ENCODE measurements around the gene EHBP1L1.
A peak's percentile ranks its signal among the peaks of the same experiment; 100 is the strongest.

EHBP1L1 gene

GRCh38 chr11:65599216-65599954 lies 23.5 kb downstream of the EHBP1L1 start:
- Histone ChIP-seq H3K18ac (ENCODE audit: low read length) (no peak overlapping the region), H3K79me1 (ENCODE audit: low read length) (no peaks in the 10 kb centered on the region), H2BK120ac (ENCODE audit: insufficient read depth, low read length, poor library complexity) (no peak overlapping the region), H3K4ac (ENCODE audit: low read depth, low read length) (no peak overlapping the region), H2BK5ac (ENCODE audit: low read depth, low read length, poor library complexity) (no peak overlapping the region), H3K27me3 (ENCODE audit: insufficient read depth, low read length) (no peaks in the 10 kb centered on the region), H3K79me2 (ENCODE audit: control insufficient read depth, insufficient read depth, low read length, poor library complexity) (no peaks in the 10 kb centered on the region), H3K4me2 (ENCODE audit: low read length) (no peak overlapping the region), H4K8ac (ENCODE audit: low read depth, low read length) (no peak overlapping the region), H3K23ac (ENCODE audit: low read length) (no peak overlapping the region), H3K4me3 (ENCODE audit: low read depth, low read length) (no peak overlapping the region), H2AK5ac (ENCODE audit: low read length) (no peak overlapping the region), H3K4me1 (ENCODE audit: control insufficient read depth in 1 of 2, insufficient read depth in 2 of 2, low read length in 2 of 2) (no peaks in the 10 kb centered on the region), H3K36me3 (ENCODE audit: control insufficient read depth in 1 of 2, insufficient read depth in 2 of 2, low read length in 2 of 2) (peaks cover 37% of the 10 kb centered on the region in 2 experiments), H3K27ac (ENCODE audit: low read depth, low read length) (no peak overlapping the region), H2AFZ (ENCODE audit: insufficient read depth, low read length, poor library complexity) (no peak overlapping the region), H2BK12ac (ENCODE audit: low read length) (no peak overlapping the region), H3K9me3 (ENCODE audit: insufficient read depth, low read depth, low read length) (peaks cover 5% of the 10 kb centered on the region), H4K91ac (ENCODE audit: low read depth, low read length) (no peak overlapping the region), H3K9ac (ENCODE audit: low read length) (no peak overlapping the region), H3K14ac (ENCODE audit: low read length) (no peak overlapping the region), H4K12ac (ENCODE audit: low read depth, low read length) (no peak overlapping the region)
- DNase-seq: no peak
- no CpG with 5 or more reads among the region's 49 CpGs for WGBS (ENCODE audit: extremely low coverage, insufficient coverage, insufficient read length)

- no CpG with 5 or more reads among the region's 6 CpGs for WGBS (ENCODE audit: extremely low coverage, insufficient coverage, insufficient read length)
- Histone ChIP-seq H3K4me1 (ENCODE audit: control insufficient read depth in 1 of 2, insufficient read depth in 2 of 2, low read length in 2 of 2) (no peaks in the 10 kb centered on the region), H3K9ac (ENCODE audit: low read length) (no peak overlapping the region)
Observed at GRCh38 chr11:65599955-65600246, 24.0 kb downstream of the EHBP1L1 start.

GRCh38 chr11:65604258-65604657 lies 28.4 kb downstream of the EHBP1L1 start:
- Histone ChIP-seq H3K18ac (ENCODE audit: low read length) (no peak overlapping the region), H4K12ac (ENCODE audit: low read depth, low read length) (no peak overlapping the region), H4K8ac (ENCODE audit: low read depth, low read length) (no peak overlapping the region), H3K4me1 (ENCODE audit: control insufficient read depth in 1 of 2, insufficient read depth in 2 of 2, low read length in 2 of 2) (peaks cover 9 to 11% of the 10 kb centered on the region in 2 experiments), H3K27ac (ENCODE audit: low read depth, low read length) (no peak overlapping the region), H4K91ac (ENCODE audit: low read depth, low read length) (no peak overlapping the region), H3K27me3 (ENCODE audit: insufficient read depth, low read length) (no peaks in the 10 kb centered on the region), H3K4me2 (ENCODE audit: low read length) (no peak overlapping the region), H3K23ac (ENCODE audit: low read length) (no peak overlapping the region), H2BK5ac (ENCODE audit: low read depth, low read length, poor library complexity) (no peak overlapping the region), H3K14ac (ENCODE audit: low read length) (no peak overlapping the region), H2AK5ac (ENCODE audit: low read length) (no peak overlapping the region), H3K36me3 (ENCODE audit: control insufficient read depth in 1 of 2, insufficient read depth in 2 of 2, low read length in 2 of 2) (peaks cover 48 to 52% of the 10 kb centered on the region in 2 experiments), H3K79me2 (ENCODE audit: control insufficient read depth, insufficient read depth, low read length, poor library complexity) (no peaks in the 10 kb centered on the region), H2AFZ (ENCODE audit: insufficient read depth, low read length, poor library complexity) (no peak overlapping the region), H3K9me3 (ENCODE audit: insufficient read depth, low read depth, low read length) (peaks cover 9% of the 10 kb centered on the region), H2BK12ac (ENCODE audit: low read length) (no peak overlapping the region), H3K4ac (ENCODE audit: low read depth, low read length) (no peak overlapping the region), H3K79me1 (ENCODE audit: low read length) (no peaks in the 10 kb centered on the region), H3K9ac (ENCODE audit: low read length) (no peak overlapping the region), H3K4me3 (ENCODE audit: low read depth, low read length) (no peak overlapping the region), H2BK120ac (ENCODE audit: insufficient read depth, low read length, poor library complexity) (no peak overlapping the region)
- no CpG with 5 or more reads among the region's 1 CpG for WGBS (ENCODE audit: extremely low coverage, insufficient coverage, insufficient read length)
- no peak for DNase-seq

More at GRCh38 chr11:65599955-65600246, 24.0 kb downstream of the EHBP1L1 start:
- no peak overlapping the region for H3K4me2 ChIP-seq (ENCODE audit: low read length)
- H3K27ac ChIP-seq (ENCODE audit: low read depth, low read length): no peak overlapping the region
- no peak overlapping the region for H3K4ac ChIP-seq (ENCODE audit: low read depth, low read length)
- H3K4me3 ChIP-seq (ENCODE audit: low read depth, low read length): no peak overlapping the region
- no peak overlapping the region for H4K8ac ChIP-seq (ENCODE audit: low read depth, low read length)
- H3K79me2 ChIP-seq (ENCODE audit: control insufficient read depth, insufficient read depth, low read length, poor library complexity): no peaks in the 10 kb centered on the region
- no peaks in the 10 kb centered on the region for H3K27me3 ChIP-seq (ENCODE audit: insufficient read depth, low read length)
- DNase-seq: no peak
- H3K14ac ChIP-seq (ENCODE audit: low read length): no peak overlapping the region
- H3K79me1 ChIP-seq (ENCODE audit: low read length): no peaks in the 10 kb centered on the region
- no peak overlapping the region for H3K18ac ChIP-seq (ENCODE audit: low read length)
- H3K36me3 ChIP-seq (ENCODE audit: control insufficient read depth in 1 of 2, insufficient read depth in 2 of 2, low read length in 2 of 2): peaks cover 41 to 42% of the 10 kb centered on the region in 2 experiments
- no peak overlapping the region for H2BK12ac ChIP-seq (ENCODE audit: low read length)
- H4K12ac ChIP-seq (ENCODE audit: low read depth, low read length): no peak overlapping the region
- no peak overlapping the region for H4K91ac ChIP-seq (ENCODE audit: low read depth, low read length)
- peaks cover 5% of the 10 kb centered on the region for H3K9me3 ChIP-seq (ENCODE audit: insufficient read depth, low read depth, low read length)
- no peak overlapping the region for H2BK5ac ChIP-seq (ENCODE audit: low read depth, low read length, poor library complexity)
- no peak overlapping the region for H3K23ac ChIP-seq (ENCODE audit: low read length)
- H2AK5ac ChIP-seq (ENCODE audit: low read length): no peak overlapping the region
- H2BK120ac ChIP-seq (ENCODE audit: insufficient read depth, low read length, poor library complexity): no peak overlapping the region
- no peak overlapping the region for H2AFZ ChIP-seq (ENCODE audit: insufficient read depth, low read length, poor library complexity)

DNA sequence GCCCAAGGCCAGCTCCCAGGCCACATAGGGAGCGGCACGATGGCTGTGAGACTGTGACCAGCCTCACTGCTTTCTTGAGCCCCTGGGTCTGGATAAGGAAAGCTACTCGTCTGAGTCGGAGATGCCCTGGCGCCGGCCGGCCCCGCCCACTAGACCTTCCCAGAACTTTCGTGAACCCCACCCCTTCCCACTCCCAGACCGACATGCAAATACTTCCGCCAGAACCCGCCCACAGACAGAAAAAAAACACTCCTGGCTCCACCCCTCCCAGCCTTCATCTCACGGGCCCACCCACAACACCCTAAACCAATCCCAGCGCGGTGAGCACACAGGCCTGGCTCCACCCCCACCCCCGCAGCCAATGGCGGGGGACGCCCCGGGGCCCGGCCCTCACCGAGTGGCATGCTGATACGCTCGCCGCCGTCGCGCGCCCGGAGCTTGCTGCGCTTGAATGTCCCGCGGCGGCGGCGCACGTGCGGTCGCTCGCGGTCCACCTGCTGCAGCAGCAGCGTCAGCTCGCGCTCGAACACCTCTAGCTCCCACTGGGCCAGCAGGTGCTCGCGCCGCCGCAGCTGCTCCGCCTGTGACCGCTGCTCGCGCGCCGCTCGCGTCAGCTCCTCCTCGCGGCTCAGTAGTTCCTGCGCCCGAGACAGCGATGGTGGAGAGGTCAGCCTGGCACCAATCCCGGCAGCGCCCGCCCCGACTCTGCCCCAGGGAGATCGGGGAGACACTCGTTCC lies 31.2 kb downstream of the EHBP1L1 start:
- Histone ChIP-seq H3K4me2 (ENCODE audit: low read length) (peak overlapping the region; percentile 63), H2AFZ (ENCODE audit: insufficient read depth, low read length, poor library complexity) (no peak overlapping the region), H4K12ac (ENCODE audit: low read depth, low read length) (no peak overlapping the region), H3K18ac (ENCODE audit: low read length) (no peak overlapping the region), H2BK120ac (ENCODE audit: insufficient read depth, low read length, poor library complexity) (no peak overlapping the region), H3K79me2 (ENCODE audit: control insufficient read depth, insufficient read depth, low read length, poor library complexity) (peaks cover under 1% of the 10 kb centered on the region), H4K91ac (ENCODE audit: low read depth, low read length) (no peak overlapping the region), H3K9ac (ENCODE audit: low read length) (no peak overlapping the region), H3K14ac (ENCODE audit: low read length) (no peak overlapping the region), H3K79me1 (ENCODE audit: low read length) (peaks cover 2% of the 10 kb centered on the region), H3K4ac (ENCODE audit: low read depth, low read length) (no peak overlapping the region), H4K8ac (ENCODE audit: low read depth, low read length) (no peak overlapping the region), H2AK5ac (ENCODE audit: low read length) (no peak overlapping the region), H2BK12ac (ENCODE audit: low read length) (no peak overlapping the region), H3K4me1 (ENCODE audit: control insufficient read depth in 1 of 2, insufficient read depth in 2 of 2, low read length in 2 of 2) (peaks cover 17 to 21% of the 10 kb centered on the region in 2 experiments), H3K9me3 (ENCODE audit: insufficient read depth, low read depth, low read length) (peaks cover 9% of the 10 kb centered on the region), H3K27ac (ENCODE audit: low read depth, low read length) (peak overlapping the region; percentile 19), H3K36me3 (ENCODE audit: control insufficient read depth in 1 of 2, insufficient read depth in 2 of 2, low read length in 2 of 2) (peaks cover 59 to 62% of the 10 kb centered on the region in 2 experiments), H3K23ac (ENCODE audit: low read length) (no peak overlapping the region), H2BK5ac (ENCODE audit: low read depth, low read length, poor library complexity) (no peak overlapping the region), H3K27me3 (ENCODE audit: insufficient read depth, low read length) (no peaks in the 10 kb centered on the region), H3K4me3 (ENCODE audit: low read depth, low read length) (peak overlapping the region; percentile 34)
- DNase-seq: peak; percentile 95
- no CpG with 5 or more reads among the region's 67 CpGs for WGBS (ENCODE audit: extremely low coverage, insufficient coverage, insufficient read length)

All from trophoblast cell (in vitro differentiated cells and primary cell).